Bronchial epithelial cell (primary cell): ENCODE measurements around the gene SCRN3. TPM values are rescaled to one million over a fixed set of nuclear protein-coding genes. Genes with fewer than 3 reads are reported as not detected.
A peak's percentile ranks its signal among the peaks of the same experiment; 100 is the strongest.
"Not testable (repeated sequence)": the region's sequence is repeated elsewhere in the genome, so short reads cannot be mapped to it uniquely, and the experiment has no call there.

Experiments used
- DNase-seq: peaks from one replicate; pipeline ENCODE4 v3.0.0-alpha.2; 2010; ENCODE audit warnings: low read depth
- FAIRE-seq: peaks from 2 replicates; lab custom pipeline; 2011; peaks lifted over from hg19 to GRCh38; lab: Jason Lieb, UNC
- H3K27me3 ChIP-seq: 2 replicates; pipeline ENCODE4 v1.5.1; 2011; ENCODE audit warnings: low read length; ENCODE audit not compliant: control insufficient read depth, insufficient read depth
- H3K36me3 ChIP-seq: 2 replicates; pipeline ENCODE4 v1.5.1; 2011; ENCODE audit warnings: low read length; ENCODE audit not compliant: control insufficient read depth, insufficient read depth
- H3K4me3 ChIP-seq: 2 replicates; pipeline ENCODE4 v1.5.1; 2011; ENCODE audit warnings: mild to moderate bottlenecking, low read depth, low read length, control low read depth
- CTCF ChIP-seq: IDR thresholded peaks from 2 replicates; pipeline ENCODE4 v1.5.1; 2011; ENCODE audit warnings: mild to moderate bottlenecking, moderate library complexity, low read length, control low read depth, inconsistent platforms; ENCODE audit not compliant: insufficient read depth, severe bottlenecking
- total RNA-seq: library from RNA; depleted of rRNA; stranded (reverse); fragments of >200 nt; gene quantifications from 2 replicates; pipeline ENCODE4 v1.2.1, GENCODE V29; 2014

The SCRN3 gene
- total RNA-seq, 1 donor from 2014 or later: 20.0 TPM

GRCh38 chr2:174397773-174398172, 2.2 kb downstream of the SCRN3 start:
- Histone ChIP-seq H3K36me3 (no peaks in the 10 kb centered on the region), H3K4me3 (no peak overlapping the region), H3K27me3 (no peaks in the 10 kb centered on the region)
- no peak for TF ChIP-seq CTCF
- DNase-seq: no peak
- no peak for FAIRE-seq

- Histone ChIP-seq H3K4me3 (no peak overlapping the region), H3K36me3 (no peaks in the 10 kb centered on the region), H3K27me3 (no peaks in the 10 kb centered on the region)
- DNase-seq (no peak), FAIRE-seq (no peak)
- no peak for TF ChIP-seq CTCF
These were observed 3.6 kb downstream of the SCRN3 start for GRCh38 chr2:174399171-174399570.

DNA sequence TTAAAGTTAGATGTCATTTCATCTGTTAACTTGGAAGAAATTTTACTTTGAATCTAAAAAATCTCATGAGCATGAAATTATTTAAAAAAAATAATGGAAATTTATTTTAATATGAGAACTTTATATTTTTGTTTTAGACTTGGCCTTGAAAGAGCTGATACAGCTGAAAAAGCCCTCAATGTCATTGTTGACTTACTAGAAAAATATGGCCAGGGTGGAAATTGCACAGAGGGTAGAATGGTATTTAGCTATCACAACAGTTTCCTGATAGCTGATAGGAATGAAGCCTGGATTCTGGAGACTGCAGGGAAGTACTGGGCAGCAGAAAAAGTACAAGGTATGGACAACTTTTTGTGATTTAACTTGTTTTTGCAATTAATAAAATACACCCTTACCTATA, 5.3 kb downstream of the SCRN3 start:
- H3K36me3 ChIP-seq: no peaks in the 10 kb centered on the region
- FAIRE-seq: no peak
- no peak for TF ChIP-seq CTCF
- no peak for DNase-seq
- no peak overlapping the region for H3K4me3 ChIP-seq
- no peaks in the 10 kb centered on the region for H3K27me3 ChIP-seq

DNA sequence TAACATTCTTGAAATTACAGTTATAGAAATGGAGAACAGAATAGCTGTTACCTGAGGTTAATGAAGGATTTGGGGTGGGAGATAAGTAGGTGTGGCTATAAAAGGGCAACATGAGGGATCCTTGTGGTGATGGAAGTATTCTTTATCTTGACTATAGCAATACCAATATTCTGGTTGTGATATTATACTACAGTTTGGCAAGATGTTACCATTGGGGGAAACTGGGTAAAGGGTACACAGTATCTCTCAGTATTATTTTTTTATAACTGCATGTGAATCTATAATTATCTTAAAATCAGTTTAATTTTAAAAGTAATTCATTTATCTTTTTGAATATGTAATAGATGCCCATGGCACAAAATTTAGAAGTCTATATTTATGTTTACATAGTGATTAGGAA, 8.1 kb downstream of the SCRN3 start:
- H3K36me3 ChIP-seq: no peaks in the 10 kb centered on the region
- no peaks in the 10 kb centered on the region for H3K27me3 ChIP-seq
- no peak for TF ChIP-seq CTCF
- H3K4me3 ChIP-seq: no peak overlapping the region
- DNase-seq: no peak
- no peak for FAIRE-seq

GRCh38 chr2:174410039-174410438, 14.5 kb downstream of the SCRN3 start:
- H3K27me3 ChIP-seq, DNase-seq, FAIRE-seq, H3K36me3 ChIP-seq: not testable (repeated sequence)
- H3K4me3 ChIP-seq: peak overlapping the region; percentile 20

GRCh38 chr2:174412256-174412655, 16.7 kb downstream of the SCRN3 start:
- H3K27me3 ChIP-seq: no peaks in the 10 kb centered on the region
- FAIRE-seq: no peak
- no peaks in the 10 kb centered on the region for H3K36me3 ChIP-seq
- no peak overlapping the region for H3K4me3 ChIP-seq
- no peak for TF ChIP-seq CTCF
- DNase-seq: no peak
